ENCODE results near the gene BORCS5.

DNA sequence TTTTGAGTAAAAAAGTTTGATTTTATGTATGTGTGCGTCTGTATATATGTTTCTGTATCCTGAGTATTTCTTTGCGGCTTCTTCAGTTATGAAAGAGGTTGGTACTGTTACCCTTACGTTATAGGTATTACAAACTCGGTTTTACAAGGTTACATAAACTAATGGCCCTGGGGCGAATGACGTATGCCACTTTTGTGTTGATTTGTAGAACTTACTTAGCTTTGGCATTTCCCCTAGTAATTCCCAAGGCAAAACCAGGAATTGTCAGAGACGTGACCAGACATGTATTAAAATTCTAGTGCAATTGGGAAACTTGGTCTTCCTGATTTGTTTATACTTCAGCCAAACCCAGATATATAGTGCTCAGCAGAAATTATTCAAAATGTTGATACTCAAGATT, 112.5 kb downstream of the BORCS5 start:
- TF ChIP-seq, protein P1, sequence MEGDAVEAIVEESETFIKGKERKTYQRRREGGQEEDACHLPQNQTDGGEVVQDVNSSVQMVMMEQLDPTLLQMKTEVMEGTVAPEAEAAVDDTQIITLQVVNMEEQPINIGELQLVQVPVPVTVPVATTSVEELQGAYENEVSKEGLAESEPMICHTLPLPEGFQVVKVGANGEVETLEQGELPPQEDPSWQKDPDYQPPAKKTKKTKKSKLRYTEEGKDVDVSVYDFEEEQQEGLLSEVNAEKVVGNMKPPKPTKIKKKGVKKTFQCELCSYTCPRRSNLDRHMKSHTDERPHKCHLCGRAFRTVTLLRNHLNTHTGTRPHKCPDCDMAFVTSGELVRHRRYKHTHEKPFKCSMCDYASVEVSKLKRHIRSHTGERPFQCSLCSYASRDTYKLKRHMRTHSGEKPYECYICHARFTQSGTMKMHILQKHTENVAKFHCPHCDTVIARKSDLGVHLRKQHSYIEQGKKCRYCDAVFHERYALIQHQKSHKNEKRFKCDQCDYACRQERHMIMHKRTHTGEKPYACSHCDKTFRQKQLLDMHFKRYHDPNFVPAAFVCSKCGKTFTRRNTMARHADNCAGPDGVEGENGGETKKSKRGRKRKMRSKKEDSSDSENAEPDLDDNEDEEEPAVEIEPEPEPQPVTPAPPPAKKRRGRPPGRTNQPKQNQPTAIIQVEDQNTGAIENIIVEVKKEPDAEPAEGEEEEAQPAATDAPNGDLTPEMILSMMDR (IDR thresholded peaks at IDR 0.05) = no peak
- TF ChIP-seq POLR2A (IDR thresholded peaks at IDR 0.05) = no peak
